GM12878 (cell line): Measurements from ENCODE around the gene ATP5F1D. TPM values are rescaled to one million over a fixed set of nuclear protein-coding genes. Genes with fewer than 3 reads are reported as not detected.

Experiments
- BACH1 ChIP-seq: fragments of 450-650 bp; IDR thresholded peaks from 2 replicates; pipeline ENCODE4 v1.6.1; 2017; ENCODE audit warnings: mild to moderate bottlenecking, borderline replicate concordance
- EED ChIP-seq: sonication (generic); IDR thresholded peaks from 2 replicates; pipeline ENCODE4 v1.6.1; 2016; ENCODE audit warnings: antibody characterized with exemption, low read depth
- ESRRA ChIP-seq: IDR thresholded peaks from 2 replicates; pipeline ENCODE4 v1.6.1; 2012; ENCODE audit warnings: mild to moderate bottlenecking, low read length, improper control_type of control experiment
- KLF5 ChIP-seq: fragments of 450-650 bp; IDR thresholded peaks from 2 replicates; pipeline ENCODE4 v1.6.1; 2014; ENCODE audit warnings: mild to moderate bottlenecking; ENCODE audit not compliant: partially characterized antibody
- MEF2B ChIP-seq: fragments of 450-650 bp; IDR thresholded peaks from 2 replicates; pipeline ENCODE4 v1.6.1; 2018; ENCODE audit warnings: mild to moderate bottlenecking, moderate library complexity; ENCODE audit not compliant: partially characterized antibody, poor library complexity, severe bottlenecking
- NR2C1 ChIP-seq: fragments of 450-650 bp; IDR thresholded peaks from 2 replicates; pipeline ENCODE4 v1.6.1; 2017; ENCODE audit warnings: antibody characterized with exemption, mild to moderate bottlenecking, moderate library complexity
- NR2F1 ChIP-seq: fragments of 450-650 bp; conservative IDR thresholded peaks from 2 replicates; pipeline ENCODE4 v1.6.1; 2017; ENCODE audit warnings: mild to moderate bottlenecking
- NRF1 ChIP-seq: conservative IDR thresholded peaks from 2 replicates; pipeline ENCODE4 v1.6.1; 2011; ENCODE audit warnings: mild to moderate bottlenecking, low read depth, low read length, improper control_type of control experiment
- POLR2AphosphoS5 ChIP-seq: IDR thresholded peaks from 2 replicates; pipeline ENCODE4 v1.6.1; 2011; ENCODE audit warnings: mild to moderate bottlenecking, low read length, inconsistent platforms
- RB1 ChIP-seq: fragments of 450-650 bp; formaldehyde crosslinking; IDR thresholded peaks from 2 replicates; pipeline ENCODE4 v1.6.1; 2017; ENCODE audit warnings: mild to moderate bottlenecking, borderline replicate concordance
- SMARCA5 ChIP-seq: fragments of 450-650 bp; IDR thresholded peaks from 2 replicates; pipeline ENCODE4 v1.6.1; 2017; ENCODE audit warnings: mild to moderate bottlenecking
- YY1 ChIP-seq: IDR thresholded peaks from 2 replicates; pipeline ENCODE4 v1.6.1; 2011; ENCODE audit warnings: low read depth, mild to moderate bottlenecking, low read length
- ZNF207 ChIP-seq: fragments of 450-650 bp; IDR thresholded peaks from 2 replicates; pipeline ENCODE4 v1.6.1; 2014; ENCODE audit warnings: antibody characterized with exemption, mild to moderate bottlenecking, borderline replicate concordance
- ZNF384 ChIP-seq: IDR thresholded peaks from 2 replicates; pipeline ENCODE4 v1.6.1; 2012; ENCODE audit warnings: low read depth, mild to moderate bottlenecking, low read length, improper control_type of control experiment, borderline replicate concordance
- ZZZ3 ChIP-seq: IDR thresholded peaks from 2 replicates; pipeline ENCODE4 v1.6.1; 2011; ENCODE audit warnings: low read depth; ENCODE audit not compliant: control insufficient read depth, insufficient read length
- polyA plus RNA-seq, 11 experiments: library from polyadenylated mRNA; depleted of rRNA in 4 of 11; unstranded in 6 of 11; stranded (reverse) in 5 of 11; fragments of >200 nt; fragmentation: Nextera tagmentation in 4 of 11; fragmentation: Illumina TruSeq in 1 of 11; extraction: Ambion mirVana in 4 of 11; extraction: Trizol in 1 of 11; gene quantifications; 1 replicate in 1 of 11; 2 replicates in 10 of 11; pipeline versions ENCODE4 v1.2.1 to v1.2.3, GENCODE V29; 2011 to 2016; ENCODE audit warnings: inconsistent platforms in 2 of 11, missing spikeins in 2 of 11, low read depth in 1 of 11
- total RNA-seq, 4 experiments: library from RNA; depleted of rRNA in 3 of 4; stranded (reverse); fragments of >200 nt in 3 of 4; fragmentation: Illumina TruSeq in 1 of 4; extraction: Trizol in 1 of 4; gene quantifications; 2 replicates each; pipeline versions ENCODE4 v1.2.1 to v1.2.3, GENCODE V29; 2013 to 2021
- TF ChIP-seq, protein P1 (sequence below): fragments of 450-650 bp; IDR thresholded peaks from 2 replicates; pipeline ENCODE4 v1.6.1; 2016; ENCODE audit warnings: mild to moderate bottlenecking
- TF ChIP-seq, protein P2 (sequence below): IDR thresholded peaks from 2 replicates; pipeline ENCODE4 v1.6.1; 2011; ENCODE audit warnings: low read depth, mild to moderate bottlenecking, low read length, moderate library complexity, borderline replicate concordance; ENCODE audit errors: extremely low read depth
- TF ChIP-seq, protein P3 (sequence below): fragments of 450-650 bp; IDR thresholded peaks from 2 replicates; pipeline ENCODE4 v1.6.1; 2016; ENCODE audit warnings: mild to moderate bottlenecking, moderate library complexity, borderline replicate concordance
- TF ChIP-seq, protein P4 (sequence below): fragments of 450-650 bp; IDR thresholded peaks from 2 replicates; pipeline ENCODE4 v1.6.1; 2018; ENCODE audit warnings: mild to moderate bottlenecking, low read depth, moderate library complexity; ENCODE audit not compliant: partially characterized antibody

ATP5F1D gene
- total and polyA plus RNA-seq, 10 of the 15 experiments (the other 5 are each of a cell fraction or from before 2014, with no cell fraction given) = 7.2 to 357 (median 49.5) TPM

DNA sequence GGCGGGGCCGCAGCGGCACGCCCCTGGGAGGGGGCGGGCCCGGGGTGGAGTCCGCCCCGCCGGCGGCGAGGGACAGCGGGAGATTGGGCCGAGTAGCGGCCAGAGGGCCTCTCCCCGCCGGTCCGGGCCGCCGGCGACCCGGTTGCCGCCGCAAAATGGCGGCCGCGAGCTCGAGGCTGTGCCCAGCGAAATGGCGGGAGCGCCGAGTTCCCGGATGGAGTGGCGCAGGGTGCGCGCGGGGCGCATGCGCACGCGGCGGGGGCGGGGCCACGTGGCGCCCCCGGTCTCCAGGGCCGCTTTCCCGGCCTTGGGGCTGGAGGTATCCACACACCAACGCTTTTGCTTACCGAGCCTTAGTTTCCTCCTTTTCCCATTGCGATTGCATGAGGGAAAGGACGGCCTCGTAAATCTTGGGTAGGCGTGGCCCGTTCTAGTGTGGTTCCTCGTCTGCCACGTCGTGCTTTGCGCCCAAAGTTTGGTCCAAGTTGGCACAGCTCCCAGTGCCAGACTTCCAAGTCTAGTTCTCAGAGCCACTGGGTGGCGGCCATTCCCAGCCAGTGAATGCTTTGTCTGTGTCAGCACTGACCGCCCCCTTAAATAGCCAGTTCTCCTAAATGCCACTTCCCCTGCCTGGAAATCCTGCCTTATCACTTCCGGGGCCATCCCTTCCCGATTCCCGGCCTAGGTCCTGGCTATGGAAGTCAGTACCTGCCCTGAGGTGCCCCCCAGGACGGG lies 28.1 kb downstream of the ATP5F1D start (continued):
- TF ChIP-seq, protein P1, sequence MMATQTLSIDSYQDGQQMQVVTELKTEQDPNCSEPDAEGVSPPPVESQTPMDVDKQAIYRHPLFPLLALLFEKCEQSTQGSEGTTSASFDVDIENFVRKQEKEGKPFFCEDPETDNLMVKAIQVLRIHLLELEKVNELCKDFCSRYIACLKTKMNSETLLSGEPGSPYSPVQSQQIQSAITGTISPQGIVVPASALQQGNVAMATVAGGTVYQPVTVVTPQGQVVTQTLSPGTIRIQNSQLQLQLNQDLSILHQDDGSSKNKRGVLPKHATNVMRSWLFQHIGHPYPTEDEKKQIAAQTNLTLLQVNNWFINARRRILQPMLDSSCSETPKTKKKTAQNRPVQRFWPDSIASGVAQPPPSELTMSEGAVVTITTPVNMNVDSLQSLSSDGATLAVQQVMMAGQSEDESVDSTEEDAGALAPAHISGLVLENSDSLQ = peak; percentile 12
- 0 out of 2 replicates have a peak, but pooled peaks have one; percentile 28 for TF ChIP-seq EED
- peak; percentile 94 for TF ChIP-seq SMARCA5
- peak; percentile 81 for TF ChIP-seq NR2C1
- TF ChIP-seq, protein P2, sequence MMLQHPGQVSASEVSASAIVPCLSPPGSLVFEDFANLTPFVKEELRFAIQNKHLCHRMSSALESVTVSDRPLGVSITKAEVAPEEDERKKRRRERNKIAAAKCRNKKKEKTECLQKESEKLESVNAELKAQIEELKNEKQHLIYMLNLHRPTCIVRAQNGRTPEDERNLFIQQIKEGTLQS = peak; percentile 64; the same call in 1 of the 2 replicates
- TF ChIP-seq POLR2AphosphoS5 = peak; percentile 96
- TF ChIP-seq YY1 = peak; percentile 100
- peak; percentile 48 for TF ChIP-seq NR2F1
- peak; percentile 95 for TF ChIP-seq BACH1
- TF ChIP-seq, protein P3, sequence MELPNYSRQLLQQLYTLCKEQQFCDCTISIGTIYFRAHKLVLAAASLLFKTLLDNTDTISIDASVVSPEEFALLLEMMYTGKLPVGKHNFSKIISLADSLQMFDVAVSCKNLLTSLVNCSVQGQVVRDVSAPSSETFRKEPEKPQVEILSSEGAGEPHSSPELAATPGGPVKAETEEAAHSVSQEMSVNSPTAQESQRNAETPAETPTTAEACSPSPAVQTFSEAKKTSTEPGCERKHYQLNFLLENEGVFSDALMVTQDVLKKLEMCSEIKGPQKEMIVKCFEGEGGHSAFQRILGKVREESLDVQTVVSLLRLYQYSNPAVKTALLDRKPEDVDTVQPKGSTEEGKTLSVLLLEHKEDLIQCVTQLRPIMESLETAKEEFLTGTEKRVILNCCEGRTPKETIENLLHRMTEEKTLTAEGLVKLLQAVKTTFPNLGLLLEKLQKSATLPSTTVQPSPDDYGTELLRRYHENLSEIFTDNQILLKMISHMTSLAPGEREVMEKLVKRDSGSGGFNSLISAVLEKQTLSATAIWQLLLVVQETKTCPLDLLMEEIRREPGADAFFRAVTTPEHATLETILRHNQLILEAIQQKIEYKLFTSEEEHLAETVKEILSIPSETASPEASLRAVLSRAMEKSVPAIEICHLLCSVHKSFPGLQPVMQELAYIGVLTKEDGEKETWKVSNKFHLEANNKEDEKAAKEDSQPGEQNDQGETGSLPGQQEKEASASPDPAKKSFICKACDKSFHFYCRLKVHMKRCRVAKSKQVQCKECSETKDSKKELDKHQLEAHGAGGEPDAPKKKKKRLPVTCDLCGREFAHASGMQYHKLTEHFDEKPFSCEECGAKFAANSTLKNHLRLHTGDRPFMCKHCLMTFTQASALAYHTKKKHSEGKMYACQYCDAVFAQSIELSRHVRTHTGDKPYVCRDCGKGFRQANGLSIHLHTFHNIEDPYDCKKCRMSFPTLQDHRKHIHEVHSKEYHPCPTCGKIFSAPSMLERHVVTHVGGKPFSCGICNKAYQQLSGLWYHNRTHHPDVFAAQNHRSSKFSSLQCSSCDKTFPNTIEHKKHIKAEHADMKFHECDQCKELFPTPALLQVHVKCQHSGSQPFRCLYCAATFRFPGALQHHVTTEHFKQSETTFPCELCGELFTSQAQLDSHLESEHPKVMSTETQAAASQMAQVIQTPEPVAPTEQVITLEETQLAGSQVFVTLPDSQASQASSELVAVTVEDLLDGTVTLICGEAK = 0 out of 2 replicates have a peak, but pooled peaks have one; percentile 15
- TF ChIP-seq, protein P4, sequence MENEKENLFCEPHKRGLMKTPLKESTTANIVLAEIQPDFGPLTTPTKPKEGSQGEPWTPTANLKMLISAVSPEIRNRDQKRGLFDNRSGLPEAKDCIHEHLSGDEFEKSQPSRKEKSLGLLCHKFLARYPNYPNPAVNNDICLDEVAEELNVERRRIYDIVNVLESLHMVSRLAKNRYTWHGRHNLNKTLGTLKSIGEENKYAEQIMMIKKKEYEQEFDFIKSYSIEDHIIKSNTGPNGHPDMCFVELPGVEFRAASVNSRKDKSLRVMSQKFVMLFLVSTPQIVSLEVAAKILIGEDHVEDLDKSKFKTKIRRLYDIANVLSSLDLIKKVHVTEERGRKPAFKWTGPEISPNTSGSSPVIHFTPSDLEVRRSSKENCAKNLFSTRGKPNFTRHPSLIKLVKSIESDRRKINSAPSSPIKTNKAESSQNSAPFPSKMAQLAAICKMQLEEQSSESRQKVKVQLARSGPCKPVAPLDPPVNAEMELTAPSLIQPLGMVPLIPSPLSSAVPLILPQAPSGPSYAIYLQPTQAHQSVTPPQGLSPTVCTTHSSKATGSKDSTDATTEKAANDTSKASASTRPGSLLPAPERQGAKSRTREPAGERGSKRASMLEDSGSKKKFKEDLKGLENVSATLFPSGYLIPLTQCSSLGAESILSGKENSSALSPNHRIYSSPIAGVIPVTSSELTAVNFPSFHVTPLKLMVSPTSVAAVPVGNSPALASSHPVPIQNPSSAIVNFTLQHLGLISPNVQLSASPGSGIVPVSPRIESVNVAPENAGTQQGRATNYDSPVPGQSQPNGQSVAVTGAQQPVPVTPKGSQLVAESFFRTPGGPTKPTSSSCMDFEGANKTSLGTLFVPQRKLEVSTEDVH = peak; percentile 48
- peak; percentile 88 for TF ChIP-seq NRF1
- no peak for TF ChIP-seq ZZZ3
- TF ChIP-seq MEF2B = peak; percentile 15
- no peak for TF ChIP-seq ZNF384
- no peak for TF ChIP-seq ESRRA
- TF ChIP-seq ZNF207 = no peak; the same call in 1 of the 2 replicates
- TF ChIP-seq RB1 = peak; percentile 94; the same call in 1 of the 2 replicates
- TF ChIP-seq KLF5 = peak; percentile 74
